Activated naive CD4-positive, alpha-beta T cell treated with Interleukin-2 at 50 U/mL for 16 hours (primary cell): ENCODE data around the gene KIRREL3.
"Not testable (repeated sequence)": the region's sequence is repeated elsewhere in the genome, so short reads cannot be mapped to it uniquely, and the experiment has no call there.

Experiments
- DNase-seq: peaks from one replicate; pipeline ENCODE4 v3.0.0-alpha.2; 2020

The KIRREL3 gene

DNA sequence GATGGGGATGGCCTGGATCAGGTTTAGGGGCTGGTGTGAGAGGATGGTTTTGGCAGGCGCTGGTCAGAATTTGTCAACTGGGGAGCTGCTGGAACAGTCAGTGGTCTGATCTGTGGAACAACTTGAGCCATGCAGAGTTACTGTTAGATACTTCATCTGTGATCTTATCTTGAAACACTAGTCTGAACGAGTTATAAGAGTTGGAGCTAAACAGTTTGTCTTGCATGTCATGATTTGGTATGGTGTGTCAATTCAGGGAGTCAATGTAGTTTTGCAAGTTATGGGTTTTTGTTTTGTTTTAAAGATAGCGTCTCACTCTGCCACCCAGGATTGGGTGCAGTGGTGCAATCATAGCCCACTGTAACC, 591.0 kb downstream of the KIRREL3 start:
- no peak for DNase-seq

DNA sequence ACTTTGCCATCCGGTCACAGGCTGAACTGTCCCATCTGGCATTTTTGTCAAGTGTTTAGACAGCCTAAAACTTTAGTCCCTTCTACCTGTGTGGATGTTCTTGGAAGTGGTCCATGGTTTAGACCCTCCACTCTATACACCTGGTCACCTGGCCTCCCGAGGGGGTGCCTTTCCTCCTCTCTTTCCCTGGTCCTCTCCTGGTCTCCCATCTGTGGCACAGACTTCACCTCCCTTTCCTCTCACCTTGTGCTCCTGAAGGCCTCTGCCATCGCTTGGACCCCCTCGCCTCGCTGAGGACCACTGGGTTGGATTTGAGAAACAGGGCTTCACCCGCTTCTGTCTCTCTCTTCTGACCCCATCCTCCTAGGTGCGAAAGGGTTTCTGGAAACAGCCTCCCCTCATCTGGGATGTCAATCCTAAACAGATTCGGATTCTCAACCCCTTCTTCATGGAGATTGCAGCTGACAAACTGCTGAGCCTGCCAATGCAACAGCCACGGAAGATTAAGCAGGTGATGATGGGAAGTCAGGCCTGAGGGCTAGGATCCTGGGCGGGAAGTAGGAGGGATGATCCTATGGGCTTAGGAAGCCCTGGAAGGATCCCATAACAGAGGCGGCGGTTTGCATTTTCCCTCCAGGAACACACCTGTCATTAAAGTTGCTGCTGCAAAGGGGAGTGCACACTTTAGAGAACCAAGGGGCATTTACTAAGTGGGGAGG, 591.5 kb downstream of the KIRREL3 start:
- DNase-seq: no peak

DNA sequence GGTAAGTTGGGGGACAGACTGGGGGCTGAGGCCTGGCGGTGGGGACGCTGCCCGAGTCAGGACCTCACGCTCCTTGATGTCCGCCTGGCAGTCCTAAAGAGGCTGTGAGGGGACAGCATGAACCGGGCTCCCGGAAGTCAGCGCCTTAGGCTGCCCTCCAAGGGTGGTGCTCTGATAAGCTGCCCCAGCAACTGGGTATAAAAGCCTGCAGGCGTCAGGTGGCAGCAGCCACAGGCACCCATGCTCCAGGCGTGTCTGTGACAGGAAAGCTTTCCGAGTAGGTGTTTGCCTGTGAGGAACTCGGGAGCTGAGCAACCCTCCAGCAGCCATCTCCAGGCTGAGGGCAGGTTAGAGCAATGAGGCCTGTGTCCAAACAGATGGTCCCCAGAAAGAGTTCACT, 592.1 kb downstream of the KIRREL3 start:
- no peak for DNase-seq

DNA sequence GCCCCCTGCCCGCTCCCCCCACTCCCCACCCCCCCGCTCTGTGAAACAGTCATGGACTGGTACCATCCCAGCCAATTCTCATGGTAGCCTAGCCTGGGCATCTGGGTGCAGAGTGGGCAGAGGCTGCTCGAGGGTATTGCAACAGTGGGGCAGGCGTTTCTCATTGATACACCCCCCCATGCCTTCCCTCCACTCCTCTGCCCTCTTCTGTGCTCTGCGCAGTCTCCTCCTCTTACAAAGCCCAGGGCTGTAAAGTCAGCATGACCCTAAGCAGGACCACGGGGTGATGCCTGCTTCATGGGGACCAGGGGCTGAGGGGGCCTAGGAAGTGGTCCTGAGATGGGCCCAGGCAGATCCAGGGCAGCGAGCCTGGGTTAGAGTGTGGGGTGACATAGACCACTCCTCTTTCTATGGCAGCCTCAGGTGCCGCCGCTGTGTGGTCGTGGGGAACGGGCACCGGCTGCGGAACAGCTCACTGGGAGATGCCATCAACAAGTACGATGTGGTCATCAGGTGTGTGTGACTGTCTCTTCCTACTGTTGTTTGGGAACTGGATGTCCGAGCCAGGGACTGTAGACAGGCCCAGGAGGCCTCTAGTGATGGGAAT, 592.8 kb downstream of the KIRREL3 start:
- no peak for DNase-seq

DNA sequence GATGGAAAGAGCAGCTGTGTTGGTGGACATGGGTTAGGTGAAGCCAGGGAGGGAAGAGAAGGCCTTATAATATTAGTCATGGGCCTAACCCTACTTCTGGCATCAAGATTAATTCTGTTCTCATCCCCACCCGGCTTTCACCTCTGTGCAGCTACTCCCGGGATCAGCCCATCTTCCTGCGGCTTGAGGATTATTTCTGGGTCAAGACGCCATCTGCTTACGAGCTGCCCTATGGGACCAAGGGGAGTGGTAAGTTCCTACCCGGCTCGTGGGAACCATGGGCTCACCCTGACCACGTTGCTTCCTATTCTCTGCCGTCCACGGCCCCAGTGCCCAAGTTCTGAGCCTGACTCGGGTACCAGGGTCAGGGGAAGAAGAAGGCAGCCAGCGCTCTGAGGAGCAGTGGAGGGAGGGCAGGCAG, 593.5 kb downstream of the KIRREL3 start:
- no peak for DNase-seq

DNA sequence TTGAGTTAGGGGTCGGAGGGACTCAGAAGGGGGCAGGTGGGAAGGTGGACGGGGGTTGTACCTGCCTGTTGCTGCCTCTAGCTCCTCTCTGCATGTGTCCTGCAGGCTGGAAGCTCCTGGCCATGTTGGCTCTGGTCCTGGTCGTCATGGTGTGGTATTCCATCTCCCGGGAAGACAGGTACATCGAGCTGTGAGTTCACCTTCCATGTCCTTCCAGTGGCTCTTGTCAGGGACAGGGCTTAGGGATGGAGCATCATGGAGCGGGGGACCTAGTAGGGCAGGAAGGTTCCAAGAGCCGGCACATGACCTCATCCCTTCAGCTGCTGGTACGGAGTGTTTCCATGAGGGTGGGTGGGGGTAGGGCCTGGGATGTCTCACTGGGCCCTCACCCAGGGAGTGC, 594.2 kb downstream of the KIRREL3 start:
- DNase-seq: no peak

DNA sequence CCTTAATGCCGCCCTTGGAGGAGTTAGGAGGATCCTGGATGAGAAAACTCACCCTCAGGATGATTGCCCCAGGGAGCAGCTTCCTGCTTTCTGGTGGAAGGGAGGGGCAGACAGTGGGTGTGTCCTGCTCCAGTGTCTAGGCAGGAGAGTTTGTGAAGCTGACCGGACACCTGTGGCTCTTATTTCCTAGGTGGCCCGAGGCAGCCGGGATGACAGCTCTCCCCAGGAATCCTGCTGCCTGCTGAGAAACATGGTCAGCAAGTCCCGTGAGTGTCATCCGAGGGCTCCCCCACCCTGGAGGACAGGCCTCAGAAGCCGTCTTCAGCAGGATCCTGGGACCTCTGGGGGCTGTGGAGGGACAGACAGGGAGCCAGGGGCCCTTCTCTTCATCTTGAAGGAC, 594.7 kb downstream of the KIRREL3 start:
- DNase-seq: no peak

DNA sequence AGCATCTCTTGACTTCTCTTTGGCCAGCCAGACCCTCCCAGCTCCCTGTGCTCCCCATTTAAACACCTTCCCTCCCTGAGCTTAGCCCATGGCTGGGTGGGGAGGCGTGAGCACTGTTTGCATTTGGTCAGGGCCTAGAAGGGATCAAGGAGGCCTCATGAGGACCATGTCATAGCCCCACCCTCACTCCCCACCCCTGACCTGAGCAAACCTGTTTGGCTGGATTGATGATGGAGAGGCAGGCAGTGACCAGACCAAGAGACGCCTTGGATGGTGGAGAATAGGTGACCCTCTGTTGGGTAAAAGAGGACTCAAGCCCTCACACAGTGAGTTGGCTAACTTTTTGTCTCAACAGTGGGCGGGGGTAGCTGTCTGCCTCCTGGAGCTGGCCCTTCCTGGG, 595.2 kb downstream of the KIRREL3 start:
- no peak for DNase-seq

DNA sequence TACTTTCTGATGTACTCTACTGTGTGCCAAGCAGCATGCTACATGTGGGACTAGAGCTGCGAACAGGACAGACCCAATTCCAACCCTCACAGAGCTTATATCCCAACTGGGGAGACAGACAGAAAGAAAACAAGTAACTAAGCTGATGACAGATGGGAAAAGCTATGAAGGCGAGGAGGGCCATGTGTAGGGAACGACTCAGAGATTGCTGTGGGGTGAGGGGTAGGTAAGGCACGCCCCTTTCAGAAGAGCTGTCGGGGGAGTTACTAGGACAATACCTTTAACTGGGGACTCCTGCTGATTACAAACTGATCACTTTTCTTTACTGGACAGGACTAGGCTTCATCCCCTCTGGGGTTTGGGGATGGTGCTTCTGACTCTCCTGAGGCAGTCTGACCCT, 596.2 kb downstream of the KIRREL3 start:
- DNase-seq: no peak

DNA sequence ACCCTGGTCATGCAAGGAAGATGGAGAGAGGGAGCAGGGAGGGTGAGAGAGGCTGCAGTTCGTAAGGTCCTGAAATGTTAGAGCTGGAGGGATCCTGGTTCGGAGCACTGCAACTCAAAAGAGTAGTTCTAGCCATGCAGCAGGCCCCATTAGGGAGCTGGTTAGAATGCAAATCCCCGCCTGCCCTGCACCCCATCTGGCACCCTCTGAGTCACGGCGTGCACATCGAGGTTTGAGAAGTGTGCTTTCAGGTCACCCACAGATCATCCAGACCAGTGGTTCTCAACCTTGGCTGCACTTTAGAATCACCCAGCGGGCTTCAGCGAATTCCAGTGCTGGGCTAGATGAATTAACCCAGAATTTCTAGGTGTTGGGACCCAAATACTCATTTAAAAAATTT, 596.9 kb downstream of the KIRREL3 start:
- no peak for DNase-seq

DNA sequence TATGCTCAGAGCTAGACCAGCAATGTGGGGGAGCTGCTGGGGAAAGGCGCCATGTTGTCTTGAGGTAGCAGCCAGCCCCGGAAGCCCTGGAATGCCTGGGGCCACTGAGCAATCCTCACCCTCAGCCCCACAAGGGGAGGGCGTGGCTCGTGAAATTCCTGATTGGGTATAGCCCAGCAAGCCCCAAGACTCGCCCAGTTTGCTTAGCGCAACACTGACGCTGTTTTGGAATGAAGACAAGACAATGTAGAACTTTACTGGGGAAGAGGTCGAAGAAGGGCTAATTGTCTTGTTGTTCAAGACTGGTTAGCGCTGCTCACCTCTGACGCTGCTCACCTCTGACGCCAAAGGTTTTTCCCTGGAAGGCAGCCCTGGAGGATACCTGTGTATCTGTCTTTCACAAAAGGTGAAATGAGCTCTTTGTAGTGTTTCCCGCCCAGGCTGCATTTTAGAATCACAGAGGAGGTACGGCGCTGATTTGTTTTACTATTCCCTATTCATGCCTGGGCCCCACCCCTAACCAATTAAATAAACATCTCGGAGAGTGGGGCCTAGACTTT, 597.5 kb downstream of the KIRREL3 start:
- no peak for DNase-seq

DNA sequence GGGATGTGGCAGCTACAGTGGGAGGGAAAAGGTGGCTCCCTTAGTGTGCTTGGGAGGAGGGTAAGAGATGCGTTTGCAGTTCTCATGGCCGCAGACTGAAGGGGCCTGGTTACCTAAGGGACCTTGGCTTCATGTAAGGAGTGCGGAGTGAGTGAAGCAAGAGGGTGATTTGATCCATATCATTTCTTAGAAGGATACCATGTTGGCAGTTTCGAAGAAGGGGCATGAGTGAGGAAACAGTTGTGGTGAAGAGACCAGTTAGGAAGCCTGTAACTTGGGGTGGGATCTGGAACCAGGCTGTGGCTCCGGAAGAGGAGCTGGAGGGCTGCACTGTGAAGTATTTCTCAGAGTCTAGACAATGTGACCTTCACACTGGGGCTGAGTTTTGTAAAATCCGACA, 600.1 kb downstream of the KIRREL3 start:
- no peak for DNase-seq

DNA sequence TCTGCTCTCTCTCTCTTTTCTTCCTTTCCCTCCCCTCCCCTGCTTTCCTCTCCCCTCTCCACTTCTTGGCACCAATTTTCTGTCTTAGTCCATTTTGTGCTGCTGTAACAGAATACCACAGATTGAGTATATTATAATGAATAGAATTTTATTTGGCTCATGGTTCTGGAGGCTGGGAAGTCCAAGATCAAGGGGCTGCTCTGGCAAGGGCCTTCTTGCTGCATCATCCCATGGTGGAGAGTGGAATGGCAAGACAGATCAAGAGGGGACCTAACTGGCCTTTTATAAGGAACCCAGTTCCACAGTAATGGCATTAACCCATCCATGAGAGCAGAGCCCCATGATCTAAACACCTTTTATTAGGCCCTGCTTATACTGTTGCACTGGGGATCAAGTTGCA, 600.6 kb downstream of the KIRREL3 start:
- DNase-seq: no peak

DNA sequence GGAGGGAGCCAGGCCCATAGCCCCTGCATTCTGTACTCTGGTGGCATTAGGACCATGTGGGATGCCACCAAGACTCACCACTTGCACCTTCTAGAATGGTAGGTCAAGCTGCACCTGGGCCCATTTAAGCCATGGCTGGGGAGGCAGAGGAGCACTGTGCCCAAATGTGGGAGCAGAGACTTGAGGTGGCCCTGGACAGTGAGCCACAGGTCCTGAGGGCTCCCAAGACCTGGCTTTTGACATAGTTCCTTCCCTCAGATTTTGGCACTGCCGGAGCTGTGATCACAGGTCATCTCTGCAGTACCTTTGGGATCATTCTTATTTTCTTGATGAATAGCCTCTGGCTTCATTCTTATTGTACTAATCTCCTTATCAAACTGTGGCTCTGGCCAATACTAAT, 601.8 kb downstream of the KIRREL3 start:
- no peak for DNase-seq

DNA sequence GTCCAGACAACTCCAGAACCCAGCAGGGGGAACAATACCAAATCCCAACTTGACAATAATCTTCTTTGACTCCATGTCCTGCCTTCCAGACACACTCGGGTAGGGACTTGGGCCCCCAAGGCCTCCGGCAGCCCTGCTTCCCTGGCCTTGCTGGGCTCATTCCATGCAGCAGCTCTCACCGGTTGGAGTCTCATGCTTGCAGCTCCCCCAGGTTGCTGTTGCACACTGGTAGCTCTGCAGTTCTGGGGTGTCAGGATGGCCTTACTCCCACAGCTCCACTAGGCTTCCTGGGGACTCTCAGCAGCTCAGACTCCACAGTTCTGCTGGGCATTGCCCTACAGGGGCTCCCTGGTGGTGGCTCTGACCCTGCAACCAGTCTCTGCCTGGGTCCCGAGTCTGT, 602.3 kb downstream of the KIRREL3 start:
- DNase-seq: no peak

DNA sequence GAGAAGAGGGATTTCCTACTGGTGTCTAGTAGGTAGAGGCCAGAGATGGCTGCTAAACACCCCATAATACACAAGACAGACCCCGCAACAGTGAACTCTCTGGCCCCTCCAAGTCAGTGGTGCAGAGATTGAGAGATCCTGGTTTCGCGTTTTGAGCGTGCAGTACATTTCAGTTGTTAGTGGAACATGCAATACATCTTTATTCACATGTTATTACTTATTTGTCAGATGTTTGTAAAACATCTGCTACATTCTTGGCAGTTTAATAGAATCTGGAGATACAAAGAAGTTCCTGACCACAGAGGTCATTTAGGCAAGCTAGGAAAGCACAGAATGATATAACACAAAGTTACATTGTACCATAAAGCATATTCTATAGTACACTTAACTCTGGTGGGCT, 603.6 kb downstream of the KIRREL3 start:
- DNase-seq: no peak

DNA sequence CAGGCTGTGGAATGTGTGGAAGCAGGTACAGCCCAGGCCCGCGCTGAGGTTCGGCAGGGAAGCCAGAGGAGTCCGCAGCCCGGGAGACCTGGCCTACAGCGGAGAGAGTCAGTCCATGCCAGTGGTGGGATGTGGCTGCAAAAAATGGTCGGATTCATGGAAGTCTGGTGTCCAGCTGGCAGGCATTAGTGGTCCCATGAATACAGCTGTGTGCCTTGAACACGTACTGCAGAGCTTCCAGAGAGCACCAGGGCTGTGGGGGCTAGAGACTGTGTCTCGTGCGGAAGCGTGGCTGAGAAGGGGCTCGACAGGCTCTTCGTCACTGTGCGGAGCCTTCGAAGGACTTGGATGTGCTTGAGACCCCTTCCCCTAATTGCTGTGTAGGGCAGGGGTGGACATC, 604.3 kb downstream of the KIRREL3 start:
- DNase-seq: not testable (repeated sequence)

DNA sequence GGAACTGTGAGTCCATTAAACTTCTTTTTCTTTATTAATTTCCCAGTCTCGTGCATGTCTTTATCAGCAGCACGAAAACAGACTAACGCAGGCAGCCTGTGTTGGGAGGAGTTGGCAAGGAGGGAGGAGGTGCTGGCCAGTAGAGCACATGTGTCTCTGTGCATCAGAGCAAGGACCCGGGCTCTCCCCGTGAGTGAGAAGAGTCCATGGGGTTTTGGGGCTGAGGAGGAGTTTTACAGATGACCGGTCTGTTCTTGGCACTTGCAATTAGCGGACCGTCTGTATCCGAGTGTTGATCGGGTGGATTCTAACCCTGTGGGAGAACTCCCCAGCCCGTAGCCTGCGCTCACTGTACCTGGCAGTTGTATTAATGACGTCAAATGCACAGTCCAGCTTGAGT, 604.8 kb downstream of the KIRREL3 start:
- not testable (repeated sequence) for DNase-seq

DNA sequence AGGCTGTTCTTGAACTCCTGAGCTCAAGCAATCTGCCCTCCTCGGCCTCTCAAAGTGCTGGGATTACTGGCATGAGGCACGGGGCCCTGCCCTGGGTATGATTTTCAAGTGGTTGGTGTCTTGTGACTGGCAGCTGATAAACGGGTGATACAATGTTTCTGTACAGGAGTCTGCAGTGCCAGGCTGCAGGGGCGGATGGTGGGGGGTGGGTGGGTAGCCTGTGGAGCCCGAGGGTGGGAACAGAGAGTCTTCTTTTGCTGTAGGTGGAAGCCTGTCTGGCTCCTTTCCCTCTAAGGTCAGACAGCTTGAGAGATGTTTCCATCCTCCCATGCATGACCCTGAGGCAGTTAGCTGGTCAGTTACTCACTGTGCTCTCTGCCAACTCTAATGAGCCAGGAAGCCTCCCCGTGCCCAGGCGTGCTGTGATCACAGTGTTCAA, 605.9 kb downstream of the KIRREL3 start:
- DNase-seq: not testable (repeated sequence)

DNA sequence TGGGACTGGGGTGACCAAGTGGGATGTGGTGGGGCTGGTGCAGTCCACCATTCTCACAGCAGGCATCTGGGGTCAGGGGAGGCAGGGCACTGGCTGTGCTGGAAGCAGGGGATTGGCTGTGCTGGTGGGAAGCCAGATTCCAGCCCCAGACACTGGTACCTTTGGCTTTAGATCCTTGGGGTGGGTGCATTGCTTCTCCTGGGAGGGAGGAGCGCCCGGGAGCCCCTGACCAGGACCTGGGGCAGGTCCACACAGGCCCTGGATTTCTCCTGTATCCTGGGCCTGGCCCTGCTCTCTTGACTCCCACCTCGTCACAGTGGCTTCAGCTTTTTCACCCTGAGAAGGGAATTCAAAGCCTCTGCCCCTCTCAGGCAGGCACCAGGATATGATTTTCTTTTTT, 606.5 kb downstream of the KIRREL3 start:
- no peak for DNase-seq

DNA sequence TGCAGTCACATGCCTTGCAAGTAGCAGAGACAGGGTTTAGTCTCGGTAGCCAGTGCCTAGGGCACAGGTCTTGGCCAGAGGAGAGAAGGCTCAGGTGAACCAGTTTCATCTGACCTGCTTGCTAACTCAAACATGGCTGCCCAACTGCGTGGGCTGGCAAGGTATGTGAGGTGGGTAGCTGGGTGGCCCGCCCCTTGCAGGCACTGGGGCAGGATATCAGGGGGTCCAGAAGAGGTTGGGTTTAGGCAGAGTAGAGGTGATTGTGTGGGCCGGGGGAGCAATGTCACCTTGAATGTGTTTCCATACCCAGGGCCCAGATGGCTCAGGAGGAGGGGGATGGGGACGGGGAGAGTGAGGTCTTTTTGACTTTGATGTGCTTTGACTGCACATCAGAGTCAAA, 607.4 kb downstream of the KIRREL3 start:
- no peak for DNase-seq

DNA sequence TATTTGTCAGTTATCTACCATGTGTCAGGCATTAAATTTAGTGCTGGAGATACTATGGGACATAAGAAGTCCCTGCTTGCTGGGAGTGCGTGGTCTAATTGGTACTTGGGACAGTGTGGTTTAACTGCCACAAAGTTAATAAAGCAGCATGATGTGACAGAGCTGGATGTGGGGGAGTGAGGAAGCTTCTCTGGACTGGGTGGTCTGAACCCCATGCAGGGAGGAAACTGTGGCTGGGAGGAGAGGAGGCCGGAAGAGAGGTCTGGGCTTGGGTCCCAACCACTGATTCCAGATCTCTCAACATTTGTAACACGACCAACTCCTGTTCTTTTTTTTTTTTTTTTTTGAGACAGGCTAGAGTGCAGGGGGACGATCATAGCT, 607.9 kb downstream of the KIRREL3 start:
- no peak for DNase-seq

DNA sequence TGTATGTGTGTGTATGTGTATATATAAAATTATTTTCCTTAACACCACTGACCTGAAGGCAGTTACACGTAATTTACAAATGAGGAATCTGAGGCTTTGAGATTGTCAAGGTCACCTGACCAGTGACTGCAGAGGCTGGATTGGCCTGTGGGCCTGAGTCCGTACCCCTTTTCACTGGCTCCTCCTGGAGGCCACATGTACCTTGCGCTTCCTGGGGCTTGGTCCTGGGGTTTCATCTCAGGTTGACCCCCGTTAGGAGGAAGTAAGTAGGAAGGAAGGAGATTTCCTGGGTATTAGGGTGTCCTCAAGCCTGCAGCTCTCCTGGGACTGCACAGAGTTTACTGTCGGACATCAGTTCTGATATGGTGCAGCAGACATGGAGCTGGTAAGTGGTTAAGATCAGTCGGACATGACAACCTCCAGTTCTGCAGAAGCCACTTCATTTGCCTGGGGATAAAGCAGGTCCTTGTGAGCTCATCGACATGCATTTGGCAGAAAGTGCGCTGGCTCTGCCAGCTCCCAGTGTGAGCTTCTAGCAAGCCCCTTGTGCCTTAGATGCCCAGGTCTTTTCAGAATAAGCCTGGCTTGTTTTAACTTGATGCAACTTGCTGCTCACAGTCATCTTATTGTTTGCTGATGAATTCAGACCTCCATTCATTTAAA, 608.5 kb downstream of the KIRREL3 start:
- DNase-seq: no peak

DNA sequence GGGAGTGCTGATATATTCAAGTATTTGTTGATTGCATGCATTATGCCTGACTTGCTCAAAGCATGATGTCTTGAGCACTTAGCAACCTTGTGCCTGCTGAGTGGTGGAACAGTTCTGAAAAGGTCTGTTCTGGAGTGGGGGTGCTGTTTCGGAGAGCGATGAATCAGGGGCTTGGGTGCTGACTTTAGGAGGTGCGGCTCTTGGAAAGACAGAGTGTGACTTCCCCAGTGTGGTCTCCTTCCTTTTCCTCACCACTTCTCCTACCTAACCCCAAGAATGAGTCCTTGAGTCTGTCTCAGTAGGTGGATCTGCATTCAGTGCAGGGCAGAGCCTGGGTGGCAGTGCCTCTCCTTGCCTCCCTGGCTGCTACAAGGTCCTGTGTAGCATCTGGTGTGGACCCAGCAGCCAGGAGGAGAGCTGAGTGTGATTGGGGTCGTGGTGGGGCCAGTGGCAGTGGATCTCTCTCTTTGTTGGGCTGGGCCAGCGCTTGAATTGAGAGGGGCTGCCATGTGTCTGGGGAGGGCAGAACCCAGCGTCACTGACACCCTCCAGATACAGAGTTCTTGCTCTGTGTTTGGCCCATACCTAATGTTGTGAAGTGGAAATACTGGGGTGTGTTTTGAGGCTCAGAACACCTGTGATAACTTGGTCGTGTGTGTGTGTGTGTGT, 609.1 kb downstream of the KIRREL3 start:
- no peak for DNase-seq
